Measurements from ENCODE around the gene CLSTN1. TPM values are rescaled to one million over a fixed set of nuclear protein-coding genes. Genes with fewer than 3 reads are reported as not detected.
A peak's percentile ranks its signal among the peaks of the same experiment; 100 is the strongest.
"Not testable (repeated sequence)": the region's sequence is repeated elsewhere in the genome, so short reads cannot be mapped to it uniquely, and the experiment has no call there.

Gene CLSTN1
- total RNA-seq, 1 donor from 2014 or later = 54.9 TPM

GRCh38 chr1:9774712-9775679 is 48.8 kb downstream of the CLSTN1 start:
- no peak for DNase-seq
- no peak for ATAC-seq
- intact Hi-C loops (cut with micrococcal nuclease) = no loop called here

- ATAC-seq = no peak
- intact Hi-C loops (cut with micrococcal nuclease) = no loop called here
- DNase-seq = peak; percentile 33
Measured at GRCh38 chr1:9770298-9770697, 53.5 kb downstream of the CLSTN1 start.

- intact Hi-C loops (cut with micrococcal nuclease) = no loop called here
Measured at GRCh38 chr1:9768983-9769382, 54.8 kb downstream of the CLSTN1 start.

GRCh38 chr1:9767964-9768668 is 55.6 kb downstream of the CLSTN1 start:
- DNase-seq (no peak), ATAC-seq (no peak)
- intact Hi-C loops (cut with micrococcal nuclease) = no loop called here

More at GRCh38 chr1:9768983-9769382, 54.8 kb downstream of the CLSTN1 start:
- DNase-seq = no peak
- no peak for ATAC-seq

- no peak for DNase-seq
- intact Hi-C loops (cut with micrococcal nuclease) = no loop called here
- no peak for ATAC-seq
Measured at GRCh38 chr1:9766759-9767442, 56.9 kb downstream of the CLSTN1 start.

GRCh38 chr1:9764550-9764949 is 59.2 kb downstream of the CLSTN1 start:
- intact Hi-C loops (cut with micrococcal nuclease) = no loop called here
- no peak for ATAC-seq
- no peak for DNase-seq

GRCh38 chr1:9763914-9764313 is 59.9 kb downstream of the CLSTN1 start:
- no peak for ATAC-seq
- intact Hi-C loops (cut with micrococcal nuclease) = no loop called here
- no peak for DNase-seq

GRCh38 chr1:9762446-9762845 is 61.3 kb downstream of the CLSTN1 start:
- intact Hi-C loops (cut with micrococcal nuclease); DNase-seq; ATAC-seq: not testable (repeated sequence)

- DNase-seq = no peak
- no peak for ATAC-seq
- intact Hi-C loops (cut with micrococcal nuclease) = no loop called here
Measured at GRCh38 chr1:9761855-9762254, 61.9 kb downstream of the CLSTN1 start.

GRCh38 chr1:9760824-9761223 is 62.9 kb downstream of the CLSTN1 start:
- DNase-seq (no peak), ATAC-seq (no peak)
- intact Hi-C loops (cut with micrococcal nuclease) = no loop called here

- no peak for DNase-seq
- intact Hi-C loops (cut with micrococcal nuclease) = no loop called here
- ATAC-seq = no peak
Measured at GRCh38 chr1:9759939-9760338, 63.8 kb downstream of the CLSTN1 start.

GRCh38 chr1:9758559-9759121 is 65.1 kb downstream of the CLSTN1 start:
- DNase-seq (no peak), ATAC-seq (peak; percentile 57)
- intact Hi-C loops (cut with micrococcal nuclease) = no loop called here

GRCh38 chr1:9755441-9755995 is 68.2 kb downstream of the CLSTN1 start:
- intact Hi-C loops (cut with micrococcal nuclease) = no loop called here
- DNase-seq (no peak), ATAC-seq (peak; percentile 65)

- intact Hi-C loops (cut with micrococcal nuclease) = no loop called here
- peak; percentile 50 for ATAC-seq
- DNase-seq = peak; percentile 76
Measured at GRCh38 chr1:9753121-9753531, 70.6 kb downstream of the CLSTN1 start.

GRCh38 chr1:9751971-9752370 is 71.8 kb downstream of the CLSTN1 start:
- DNase-seq (no peak), ATAC-seq (no peak)
- intact Hi-C loops (cut with micrococcal nuclease) = no loop called here

GRCh38 chr1:9749361-9749760 is 74.4 kb downstream of the CLSTN1 start:
- intact Hi-C loops (cut with micrococcal nuclease) = no loop called here
- no peak for DNase-seq

GRCh38 chr1:9748391-9748790 is 75.4 kb downstream of the CLSTN1 start:
- DNase-seq; intact Hi-C loops (cut with micrococcal nuclease); ATAC-seq: not testable (repeated sequence)

More at GRCh38 chr1:9749361-9749760, 74.4 kb downstream of the CLSTN1 start:
- no peak for ATAC-seq

GRCh38 chr1:9746651-9747050 is 77.1 kb downstream of the CLSTN1 start:
- intact Hi-C loops (cut with micrococcal nuclease) = no loop called here
- no peak for ATAC-seq
- DNase-seq = no peak

GRCh38 chr1:9746211-9746610 is 77.6 kb downstream of the CLSTN1 start:
- no peak for ATAC-seq
- intact Hi-C loops (cut with micrococcal nuclease) = no loop called here
- DNase-seq = no peak

Data from left ventricle myocardium superior (tissue), 1 donor.